ENCODE measurements around the gene LRBA. TPM values are rescaled to one million over a fixed set of nuclear protein-coding genes. Genes with fewer than 3 reads are reported as not detected.
"Not testable (repeated sequence)": the region's sequence is repeated elsewhere in the genome, so short reads cannot be mapped to it uniquely, and the experiment has no call there.

LRBA gene
- total RNA-seq, 1 experiment from 2014 or later, result 25.9 TPM

GRCh38 chr4:150425161-150425560, 589.9 kb downstream of the LRBA start:
- no peak for DNase-seq (ENCODE audit: low spot score)

DNA sequence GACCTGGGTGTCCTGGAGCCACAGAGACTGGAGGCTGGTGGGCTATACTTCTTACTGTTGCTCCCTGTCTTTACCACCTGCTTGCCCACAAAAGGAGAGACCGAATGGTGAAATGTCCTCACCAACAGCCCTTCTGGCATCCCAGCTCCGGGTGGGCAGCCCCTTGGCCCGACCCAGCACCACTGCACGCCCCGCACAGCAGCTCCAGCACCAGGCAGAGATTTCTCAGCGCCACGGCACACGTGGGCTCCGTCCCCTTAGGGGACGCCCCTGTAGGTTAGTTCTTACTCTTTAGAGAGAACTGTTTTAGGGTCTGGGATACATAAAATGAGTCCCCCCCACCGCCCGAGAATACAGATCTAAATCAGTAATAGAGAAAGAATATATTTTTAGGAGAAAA, 591.6 kb downstream of the LRBA start:
- DNase-seq (ENCODE audit: low spot score), result no peak

- no peak for DNase-seq (ENCODE audit: low spot score)
Observed at GRCh38 chr4:150423074-150423473, 592.0 kb downstream of the LRBA start.

- no peak for DNase-seq (ENCODE audit: low spot score)
Observed at GRCh38 chr4:150421612-150422011, 593.5 kb downstream of the LRBA start.

DNA sequence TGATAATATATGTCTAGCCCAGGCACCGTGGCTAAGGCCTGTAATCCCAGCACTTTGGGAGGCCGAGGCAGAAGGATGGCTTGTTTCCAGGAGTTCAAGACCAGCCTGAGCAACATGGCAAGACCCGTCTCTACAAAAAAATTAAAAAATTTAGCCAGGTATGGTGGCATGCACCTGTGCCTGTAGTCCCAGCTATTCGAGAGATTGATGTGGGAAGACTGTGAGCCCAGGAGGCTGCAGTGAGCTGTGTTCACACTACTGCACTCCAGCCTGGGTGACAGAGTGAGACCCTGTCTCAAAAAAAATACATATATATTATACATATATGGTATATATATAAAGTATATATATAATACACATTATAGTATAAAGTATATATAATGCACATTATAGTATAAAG, 595.1 kb downstream of the LRBA start:
- no peak for DNase-seq (ENCODE audit: low spot score)

DNA sequence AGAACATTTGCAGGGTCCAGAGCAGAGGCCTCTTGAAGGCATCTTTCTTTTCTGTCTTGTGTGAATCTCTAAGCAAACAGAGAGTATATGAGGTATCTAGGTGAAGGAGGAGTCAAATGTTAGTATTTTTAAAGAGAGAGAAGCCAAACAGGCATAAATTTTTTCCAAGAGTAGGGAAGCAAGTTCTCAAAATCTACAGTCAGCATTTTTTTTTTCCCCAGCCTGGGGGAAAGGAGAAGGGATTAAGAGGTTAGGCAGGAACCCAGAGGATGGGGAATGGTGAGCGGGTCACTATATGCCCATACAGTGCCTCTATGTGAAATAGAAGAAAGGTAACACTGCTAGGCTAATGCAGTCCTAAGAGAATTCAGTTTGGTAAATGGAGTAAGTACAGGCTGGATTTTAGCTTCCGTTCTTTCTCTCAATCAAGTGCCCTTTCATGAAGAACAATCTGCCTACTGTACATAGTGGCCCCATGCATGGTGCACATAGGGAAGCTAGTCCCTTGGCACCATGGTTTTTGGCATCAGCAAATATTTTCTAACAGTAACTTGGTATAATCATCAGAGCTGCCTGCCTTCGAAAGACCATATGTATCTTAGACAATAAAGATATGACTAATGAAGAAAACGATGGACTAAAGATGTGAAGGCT, 596.2 kb downstream of the LRBA start:
- DNase-seq (ENCODE audit: low spot score), result no peak

DNA sequence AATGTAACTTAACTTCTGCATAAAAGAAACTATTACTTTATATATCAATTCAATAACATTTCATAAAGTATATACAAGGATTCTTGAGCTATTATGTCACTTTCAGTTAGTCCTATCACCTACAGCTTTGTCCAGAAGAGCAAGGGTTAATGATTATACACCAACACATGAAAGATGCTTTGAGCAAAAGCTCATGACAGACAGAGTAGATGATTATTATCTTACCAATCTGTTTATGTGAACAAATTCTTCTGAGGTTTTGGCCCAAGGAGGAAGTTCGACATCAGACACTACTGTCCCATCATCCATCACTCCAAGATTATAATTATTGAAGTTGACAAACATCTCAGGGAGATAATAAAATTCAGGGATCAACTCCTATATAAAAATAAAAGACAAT, 599.9 kb downstream of the LRBA start:
- no peak for DNase-seq (ENCODE audit: low spot score)

- no peak for DNase-seq (ENCODE audit: low spot score)
Observed at GRCh38 chr4:150411520-150411919, 603.6 kb downstream of the LRBA start.

- peak; percentile 7 for DNase-seq (ENCODE audit: low spot score)
Observed at GRCh38 chr4:150402871-150403272, 612.2 kb downstream of the LRBA start.

- DNase-seq (ENCODE audit: low spot score), result no peak
Observed at GRCh38 chr4:150401083-150401687, 613.9 kb downstream of the LRBA start.

DNA sequence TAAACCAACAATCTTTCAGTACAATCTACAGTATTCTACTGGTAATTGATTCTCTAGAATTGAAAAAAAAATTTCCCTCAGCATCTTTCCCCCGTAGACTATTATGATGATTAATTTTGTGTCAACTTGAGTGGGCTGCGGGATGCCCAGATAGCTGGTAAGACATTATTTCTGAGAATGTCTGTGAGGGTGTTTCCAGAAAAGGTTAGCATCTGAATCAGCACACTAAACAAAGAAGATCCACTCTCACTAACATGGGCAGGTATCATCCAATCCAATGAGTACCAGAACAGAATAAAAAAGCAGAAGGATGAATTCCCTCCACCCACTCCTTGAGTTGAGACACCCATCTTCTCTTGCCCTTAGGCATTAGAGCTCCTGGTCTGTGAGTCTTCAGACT, 619.2 kb downstream of the LRBA start:
- DNase-seq (ENCODE audit: low spot score), result no peak

DNA sequence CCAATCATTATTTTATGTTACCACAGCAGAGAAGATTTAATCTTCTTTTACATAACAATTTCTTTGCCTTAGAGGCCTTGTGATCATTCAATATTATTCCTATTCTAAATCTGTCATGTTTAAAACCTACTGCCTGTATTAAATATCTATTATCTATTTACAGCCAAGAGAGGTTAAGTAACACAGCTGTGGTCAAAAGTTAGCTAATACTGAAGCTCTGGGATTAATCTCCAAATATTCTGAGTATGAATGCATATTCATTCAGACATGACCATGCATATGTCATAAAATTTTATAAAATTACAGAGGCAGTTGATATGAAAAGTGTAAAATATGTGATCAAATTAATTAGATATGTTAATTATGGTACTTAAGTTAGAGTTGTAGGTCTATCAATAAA, 621.0 kb downstream of the LRBA start:
- no peak for DNase-seq (ENCODE audit: low spot score)

DNA sequence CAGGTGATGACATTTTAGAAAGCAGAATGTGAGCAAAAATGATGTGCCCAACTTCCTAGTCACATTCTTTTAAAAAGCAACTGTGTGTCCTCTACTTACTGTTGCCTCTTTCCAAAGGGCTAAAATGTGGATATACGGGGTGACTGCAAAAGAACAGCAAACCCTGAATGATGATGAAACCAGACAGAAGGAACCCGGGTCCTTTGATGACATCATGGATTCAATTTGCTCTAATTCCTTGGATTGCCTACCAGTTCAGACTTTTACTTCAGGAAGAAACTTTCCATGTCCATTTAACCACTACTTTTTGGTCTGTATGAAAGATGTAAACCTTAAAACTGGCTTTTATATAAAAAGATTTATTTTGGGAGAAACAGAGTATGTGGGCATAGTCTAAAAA, 624.0 kb downstream of the LRBA start:
- no peak for DNase-seq (ENCODE audit: low spot score)

DNA sequence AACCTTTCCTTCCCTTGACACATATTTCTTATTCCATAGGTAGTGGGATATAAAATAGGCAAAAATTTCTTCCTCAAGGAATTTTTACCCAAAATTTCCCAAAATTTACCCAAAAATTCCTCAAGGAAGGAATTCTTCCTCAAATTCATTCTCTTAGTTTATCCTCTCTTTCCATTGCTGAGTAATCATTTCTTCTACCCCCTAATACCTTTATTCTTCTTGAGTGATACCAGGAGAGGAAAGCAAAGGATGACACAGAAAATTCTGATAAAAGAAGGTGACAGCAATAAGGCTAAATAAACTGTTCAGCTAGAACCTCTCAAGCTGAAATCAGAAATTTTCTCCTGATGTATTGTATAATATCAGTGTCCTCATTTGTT, 624.6 kb downstream of the LRBA start:
- no peak for DNase-seq (ENCODE audit: low spot score)

DNA sequence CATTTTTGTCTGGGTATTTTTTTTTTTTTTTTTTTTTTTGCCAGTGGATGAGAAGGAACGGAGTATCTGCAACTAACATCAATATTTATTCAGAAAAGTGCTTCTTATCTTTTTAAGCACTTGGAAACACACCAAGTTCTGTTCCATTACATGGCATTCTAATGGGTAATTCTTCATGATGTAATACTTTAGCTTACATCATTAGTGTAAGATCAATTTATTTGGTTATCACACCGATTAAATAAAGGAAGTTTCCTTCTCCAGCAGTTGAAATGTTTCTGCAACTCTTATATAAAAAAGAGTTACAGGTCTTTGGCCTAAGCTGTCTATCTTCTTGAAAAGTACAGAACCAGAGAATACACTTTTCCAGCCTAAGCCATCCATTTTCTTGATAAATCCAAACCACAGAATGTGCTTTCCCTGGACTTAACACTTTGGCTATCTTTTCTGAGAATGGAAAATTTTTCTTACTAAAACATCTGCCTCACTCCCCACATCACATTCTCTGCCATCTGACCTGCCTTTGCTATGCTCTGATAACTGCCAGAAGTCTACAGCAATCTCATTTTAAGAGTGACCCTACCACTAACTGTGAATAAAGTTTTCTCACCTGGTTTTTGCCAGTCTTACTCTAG, 625.1 kb downstream of the LRBA start:
- DNase-seq (ENCODE audit: low spot score), result no peak

- no peak for DNase-seq (ENCODE audit: low spot score)
Observed at GRCh38 chr4:150387981-150388380, 627.1 kb downstream of the LRBA start.

- not testable (repeated sequence) for DNase-seq (ENCODE audit: low spot score)
Observed at GRCh38 chr4:150386415-150386814, 628.7 kb downstream of the LRBA start.

DNA sequence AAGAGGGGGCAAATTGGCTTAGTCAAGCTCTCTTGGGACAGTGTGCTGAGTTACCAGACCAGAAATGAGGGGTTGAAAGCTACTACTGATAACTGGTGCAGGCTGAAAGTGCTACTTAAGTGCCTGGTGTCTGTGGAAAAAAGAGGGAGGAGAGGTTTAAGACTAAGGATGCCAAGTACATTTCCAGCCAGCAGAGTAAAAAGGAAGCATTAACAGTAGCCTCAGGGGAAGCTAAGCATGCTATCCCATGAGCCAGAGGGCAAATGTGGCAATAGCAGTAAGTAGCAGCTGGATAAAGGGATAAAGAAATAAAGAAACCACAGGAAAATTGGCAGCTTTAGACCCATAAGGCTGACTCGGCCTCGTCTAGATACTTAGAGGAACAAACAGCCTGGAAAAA, 629.5 kb downstream of the LRBA start:
- peak; percentile 67 for DNase-seq (ENCODE audit: low spot score)

DNA sequence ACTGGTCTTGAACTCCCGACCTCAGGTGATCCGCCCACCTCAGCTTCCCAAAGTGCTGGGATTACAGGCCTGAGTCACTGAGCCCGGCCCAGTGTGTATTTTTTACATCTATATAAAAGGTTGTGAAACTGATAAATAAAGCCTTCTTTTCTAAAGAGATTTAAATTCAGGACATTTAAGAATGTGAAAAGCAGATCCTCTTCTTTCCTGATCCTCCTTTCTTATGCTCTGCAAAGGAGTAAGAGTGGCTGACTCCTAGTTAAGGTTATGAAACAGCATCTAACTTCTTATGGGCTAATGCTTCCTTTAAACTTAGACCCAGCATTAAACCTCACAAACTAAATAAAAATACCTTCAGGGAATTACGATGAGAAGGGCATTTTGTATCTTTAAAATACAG, 630.8 kb downstream of the LRBA start:
- no peak for DNase-seq (ENCODE audit: low spot score)

- no peak for DNase-seq (ENCODE audit: low spot score)
Observed at GRCh38 chr4:150382028-150382427, 633.1 kb downstream of the LRBA start.

- DNase-seq (ENCODE audit: low spot score), result no peak
Observed at GRCh38 chr4:150381609-150382008, 633.5 kb downstream of the LRBA start.

DNA sequence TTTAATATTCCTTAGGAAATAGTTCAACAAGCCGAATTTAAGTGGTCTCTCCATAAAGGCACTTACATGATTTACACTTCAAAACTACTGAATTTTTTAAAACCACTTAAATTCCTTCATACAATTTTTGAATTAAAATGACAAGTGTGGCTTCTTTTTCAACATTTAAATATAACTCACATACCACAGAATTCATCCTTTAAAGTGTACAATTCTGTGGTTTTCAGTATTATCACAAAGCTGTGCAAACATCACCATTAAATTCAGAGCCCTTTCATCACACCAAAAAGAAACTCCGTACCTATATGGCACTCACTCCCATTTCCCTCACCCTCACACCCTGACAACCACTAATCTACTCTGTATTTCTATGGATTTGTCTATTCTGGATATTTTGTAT, 634.0 kb downstream of the LRBA start:
- DNase-seq (ENCODE audit: low spot score), result no peak

GRCh38 chr4:150379454-150379853, 635.6 kb downstream of the LRBA start:
- peak; percentile 17 for DNase-seq (ENCODE audit: low spot score)

- no peak for DNase-seq (ENCODE audit: low spot score)
Observed at GRCh38 chr4:150375025-150375424, 640.1 kb downstream of the LRBA start.

Measured in A172 (cell line).